Measurements from ENCODE around the gene MAP3K13.
"Not testable (repeated sequence)": the region's sequence is repeated elsewhere in the genome, so short reads cannot be mapped to it uniquely, and the experiment has no call there.

MAP3K13 gene

DNA sequence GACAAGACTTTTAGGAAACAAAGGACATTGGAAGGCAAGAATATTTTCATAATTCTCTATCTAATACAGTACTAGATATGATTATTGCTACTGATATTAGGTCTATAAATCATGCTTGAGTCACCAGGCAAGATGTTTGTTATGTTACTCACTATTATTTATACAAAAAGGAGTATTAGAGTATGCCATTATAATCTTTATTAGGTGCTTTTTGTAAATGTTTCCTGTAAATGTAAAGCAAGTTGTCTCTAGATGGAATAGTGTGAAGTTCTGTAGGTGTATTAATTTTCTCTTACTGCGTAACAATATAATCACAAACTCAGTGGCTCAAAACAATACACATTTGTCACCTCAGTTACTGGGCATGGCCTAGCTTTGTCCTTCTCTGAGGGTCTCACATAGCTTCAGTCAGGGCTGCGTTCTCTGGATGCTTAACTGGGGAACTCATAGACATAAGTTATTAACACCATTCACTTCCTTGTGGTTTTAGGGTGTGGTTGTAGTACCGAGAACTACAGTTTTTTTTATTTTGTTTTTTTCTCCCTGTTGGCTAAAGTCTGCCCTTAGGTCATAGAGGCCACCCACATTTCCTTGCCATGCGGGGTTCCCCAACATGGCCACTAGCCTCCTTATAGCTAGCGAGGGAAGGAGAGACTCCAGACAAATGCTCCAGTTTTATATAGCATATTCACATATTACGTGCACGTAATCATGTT lies 20.3 kb upstream of the MAP3K13 start:
- peak; percentile 34 for DNase-seq

DNA sequence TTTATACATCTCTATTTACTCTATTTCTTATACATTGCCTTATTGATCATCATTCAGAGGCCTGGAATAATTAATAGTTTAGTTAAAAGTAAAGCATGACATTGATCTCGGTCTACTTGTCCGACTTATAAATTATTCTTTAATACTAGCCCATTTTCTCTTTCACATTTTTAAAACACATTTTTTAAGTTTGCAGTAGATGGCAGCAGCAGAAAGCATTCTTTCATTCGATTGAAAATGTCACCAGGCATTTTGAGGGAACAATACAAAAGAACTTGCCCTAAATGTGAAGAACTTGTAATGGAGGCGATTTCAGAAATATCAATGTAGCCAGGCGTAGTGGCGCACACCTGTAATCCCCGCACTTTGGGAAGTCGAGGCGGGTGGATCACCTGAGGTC lies 15.5 kb upstream of the MAP3K13 start:
- DNase-seq: no peak

DNA sequence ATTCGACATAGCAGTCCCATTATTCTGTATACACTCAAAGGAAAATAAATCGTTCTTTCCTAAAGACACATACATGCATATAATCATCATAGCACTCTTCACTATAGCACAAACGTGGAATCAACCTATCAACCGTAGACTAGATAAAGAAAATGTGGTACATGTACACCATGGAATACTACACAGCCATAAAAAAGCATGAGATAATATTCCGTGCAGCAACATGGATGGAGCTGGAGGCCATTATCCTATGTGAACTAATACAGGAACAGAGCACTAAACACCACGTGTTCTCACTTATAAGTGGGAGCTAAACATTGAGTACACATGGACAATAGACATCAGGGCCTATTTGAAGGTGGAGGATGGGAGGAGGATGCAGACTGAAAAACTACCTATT lies 12.1 kb upstream of the MAP3K13 start:
- no peak for DNase-seq

DNA sequence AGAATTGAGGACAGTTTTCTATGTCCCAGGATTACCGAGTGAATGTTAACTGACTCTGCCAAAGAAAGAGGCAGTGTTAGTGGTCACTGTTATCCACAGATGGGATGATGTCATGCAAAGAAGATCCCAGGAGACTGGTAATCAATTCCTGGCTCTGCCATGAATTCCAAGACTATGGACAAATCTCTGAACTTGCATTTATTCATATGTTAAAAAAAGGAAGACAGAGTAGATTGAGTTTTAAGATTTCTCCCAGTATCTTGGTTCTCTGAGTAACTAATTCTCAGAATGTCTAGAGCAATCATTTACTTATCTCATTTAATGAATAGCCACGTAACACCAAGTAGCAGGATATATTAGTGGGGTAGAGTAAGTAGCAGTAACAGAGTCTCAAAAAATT lies 11.5 kb upstream of the MAP3K13 start:
- no peak for DNase-seq

DNA sequence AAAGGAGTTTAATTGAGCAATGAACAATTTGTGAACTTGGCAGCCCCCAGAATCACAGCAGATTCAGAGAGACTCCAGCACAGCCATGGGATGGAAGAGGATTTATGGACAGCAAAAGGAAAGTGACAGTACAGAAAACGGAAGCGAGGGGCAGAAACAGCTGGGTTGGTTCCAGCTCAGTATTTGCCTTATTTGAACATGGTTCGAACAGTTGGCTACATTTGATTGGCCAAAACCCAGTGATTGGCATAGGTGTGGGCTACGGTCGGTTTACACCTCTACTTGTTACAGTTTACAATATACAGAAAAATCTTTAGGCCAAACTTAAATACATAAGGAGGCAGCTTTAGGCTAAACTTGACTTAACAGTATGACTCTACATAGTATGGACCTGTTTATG lies 9.7 kb upstream of the MAP3K13 start:
- no peak for DNase-seq

DNA sequence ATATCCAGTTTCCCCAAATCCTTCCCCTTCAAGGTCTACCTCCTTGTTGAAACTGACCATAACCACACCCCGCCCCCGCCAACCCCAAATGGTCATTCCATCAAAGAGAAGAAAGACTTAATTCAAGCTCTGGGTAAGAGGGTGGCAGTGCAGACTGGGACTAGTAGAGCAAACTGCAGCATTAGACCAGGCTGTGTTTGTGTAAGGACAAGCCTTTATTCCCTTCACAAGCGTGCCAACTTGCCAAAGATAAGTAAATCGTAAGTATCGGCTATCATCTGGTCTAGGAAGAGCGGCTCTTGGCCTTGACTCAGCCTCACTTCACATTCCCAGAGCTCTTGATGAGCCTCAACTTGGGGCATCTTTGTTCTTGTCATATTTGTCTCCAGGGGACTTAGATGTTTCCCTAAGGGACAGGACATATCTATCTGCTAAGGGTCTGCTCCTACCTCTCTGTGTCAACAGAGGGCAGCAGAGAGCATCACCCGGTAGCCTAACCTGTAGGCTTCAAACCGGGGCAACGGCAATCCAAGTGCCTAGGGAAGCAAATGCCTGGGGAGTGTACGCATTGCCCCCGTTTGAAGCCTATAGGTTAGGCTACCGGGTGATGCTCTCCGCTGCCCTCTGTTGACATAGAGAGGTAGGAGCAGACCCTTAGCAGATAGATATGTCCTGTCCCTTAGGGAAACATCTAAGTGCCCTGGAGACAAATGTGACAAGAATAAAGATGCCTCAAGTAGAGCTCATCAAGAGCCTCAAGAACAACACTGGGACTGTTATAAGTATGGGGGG lies 8.9 kb upstream of the MAP3K13 start:
- peak; percentile 89 for DNase-seq

DNA sequence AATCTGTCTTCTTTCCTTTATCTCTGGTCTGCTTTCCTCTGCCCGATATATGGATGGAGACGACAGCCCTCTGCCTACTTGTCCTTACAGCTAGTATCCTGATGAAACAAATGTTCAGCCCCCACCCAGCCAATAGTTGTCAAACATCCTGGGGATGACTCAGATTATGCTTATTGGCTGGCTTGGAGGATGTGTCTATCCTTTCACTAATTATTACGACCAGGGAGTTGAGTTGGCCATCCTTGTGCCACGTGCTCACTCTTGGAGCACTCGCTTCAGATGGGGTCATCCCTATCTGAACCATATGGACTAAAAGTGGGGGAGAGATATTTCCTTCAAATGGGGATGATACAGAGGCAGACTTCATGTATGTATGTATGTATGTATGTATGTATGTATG lies 6.4 kb upstream of the MAP3K13 start:
- DNase-seq: no peak

DNA sequence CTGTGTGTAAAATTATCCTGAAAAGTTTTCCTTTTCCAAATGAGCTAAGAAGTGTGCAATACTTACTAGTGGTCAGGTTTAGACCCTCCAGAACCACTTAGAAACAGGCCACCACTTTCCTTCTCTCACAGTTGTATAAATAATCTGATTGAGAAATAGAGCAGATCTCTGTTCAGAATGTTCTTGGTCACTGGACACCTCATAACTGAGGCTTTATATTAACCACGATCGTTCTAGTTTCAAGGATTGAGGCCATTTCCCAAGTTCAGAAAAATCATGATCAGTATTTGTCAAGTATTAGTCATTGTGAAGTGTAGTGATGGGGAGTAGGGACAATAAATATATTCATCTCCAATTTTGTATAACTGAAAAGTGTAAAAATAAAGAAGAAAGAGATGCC lies 1.0 kb upstream of the MAP3K13 start:
- no peak for DNase-seq

DNA sequence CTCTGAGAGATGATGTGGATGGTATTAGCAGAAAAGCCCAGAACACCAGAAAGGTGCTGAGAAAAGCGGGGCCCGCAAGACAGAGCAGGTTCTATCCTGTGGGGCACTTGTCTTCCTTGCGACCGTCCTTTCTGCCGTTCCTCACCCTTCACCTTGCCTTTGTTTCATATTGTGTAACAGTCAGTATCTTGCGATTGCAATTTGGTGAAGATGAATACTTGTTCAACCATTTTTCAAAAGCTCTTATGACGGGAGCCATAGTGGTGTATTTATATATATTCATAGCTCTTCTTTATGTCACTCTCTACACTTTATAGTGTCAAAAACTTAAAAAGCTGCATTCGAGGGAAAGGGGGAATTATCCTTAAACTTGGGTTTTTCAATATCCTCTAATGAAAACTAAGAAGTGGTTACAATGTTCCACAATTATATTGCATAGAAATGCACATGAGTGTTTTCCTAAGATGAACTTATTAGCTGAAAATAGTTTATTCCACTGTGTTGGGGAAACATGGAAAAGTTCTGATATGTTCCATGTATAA lies 797 bp downstream of the MAP3K13 start:
- DNase-seq: no peak

DNA sequence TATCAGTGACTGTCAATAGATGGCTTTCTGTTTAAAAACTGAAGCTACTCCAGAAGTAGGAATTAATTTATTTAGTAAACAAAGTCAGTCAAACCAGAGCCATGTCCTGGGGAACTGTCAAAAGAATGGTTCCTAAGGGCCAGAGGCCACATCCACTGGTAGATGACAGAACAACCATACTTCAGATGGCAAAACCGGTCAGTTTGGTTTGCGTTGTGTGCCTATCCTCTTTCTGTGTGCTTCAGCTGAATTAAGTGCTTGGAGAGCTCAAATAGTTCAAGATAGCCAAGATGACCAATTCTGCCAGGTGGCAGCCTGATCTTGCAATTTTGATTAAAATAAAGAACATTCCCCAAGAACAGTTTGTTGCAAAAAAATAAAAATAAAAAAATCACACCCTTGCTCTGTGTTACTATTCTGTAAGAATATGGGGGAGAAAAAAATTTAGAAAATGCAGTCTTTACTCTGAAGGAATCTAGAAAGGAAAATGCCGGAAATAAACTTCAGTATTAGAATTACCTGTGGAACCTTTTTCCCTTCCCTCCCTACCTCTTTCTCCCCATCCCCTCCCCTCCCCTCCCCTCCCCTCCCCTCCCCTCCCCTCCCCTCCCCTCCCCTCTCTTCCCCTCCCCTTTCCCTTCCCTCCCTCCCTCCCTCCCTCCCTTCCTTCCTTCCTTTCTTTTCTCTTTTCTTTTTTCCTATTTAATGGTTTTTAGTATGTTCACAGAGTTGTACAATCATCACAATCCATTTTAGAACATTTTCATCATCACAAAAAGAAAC lies 2.5 kb downstream of the MAP3K13 start:
- DNase-seq: no peak

DNA sequence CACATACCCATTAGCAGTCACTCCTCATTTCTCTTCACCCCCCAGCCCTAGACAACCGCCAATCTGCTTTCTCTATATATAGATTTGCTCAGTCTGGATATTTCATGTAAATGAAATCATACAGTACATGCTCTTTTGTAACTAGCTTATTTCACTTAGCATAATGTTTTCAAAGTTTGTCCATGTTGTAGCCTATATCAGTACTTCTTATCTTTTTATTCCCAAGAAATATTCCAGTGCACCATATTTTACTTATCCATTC lies 3.1 kb downstream of the MAP3K13 start:
- DNase-seq: no peak

DNA sequence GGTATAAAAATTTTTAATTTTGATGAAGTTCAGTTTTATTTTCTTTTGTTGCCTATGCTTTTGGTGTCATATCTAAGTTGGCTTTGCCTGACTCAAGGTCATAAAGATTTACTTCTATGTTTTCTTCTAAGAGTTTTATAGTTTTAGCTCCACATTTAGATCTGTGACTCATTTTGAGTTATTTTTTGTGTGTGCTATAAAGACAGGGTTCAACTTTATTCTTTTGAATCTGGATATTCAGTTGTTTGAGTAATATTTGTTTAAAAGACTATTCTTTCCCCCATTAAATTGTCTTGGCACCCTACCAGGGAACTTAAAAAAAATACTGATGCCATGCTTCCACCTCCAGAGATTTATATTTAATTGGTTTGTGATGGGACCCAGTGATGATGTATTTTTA lies 4.0 kb downstream of the MAP3K13 start:
- DNase-seq: no peak

DNA sequence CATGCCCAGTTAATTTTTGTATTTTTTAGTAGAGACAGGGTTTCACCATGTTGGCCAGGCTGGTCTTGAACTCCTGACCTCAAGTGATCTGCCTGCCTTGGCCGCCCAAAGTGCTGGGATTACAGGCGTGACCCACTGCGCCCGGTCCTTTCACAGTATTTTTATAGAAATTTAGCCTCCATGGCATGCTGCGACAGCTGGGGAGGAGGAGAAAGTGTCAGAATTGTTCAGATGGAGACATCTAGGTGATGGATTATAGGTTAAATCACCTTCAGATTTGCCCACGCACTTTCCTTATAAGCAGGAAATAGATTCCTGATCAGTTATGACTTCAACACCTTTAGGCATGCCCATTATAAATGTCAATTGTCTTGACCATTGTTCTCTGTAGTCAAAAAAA lies 7.4 kb downstream of the MAP3K13 start:
- not testable (repeated sequence) for DNase-seq

DNA sequence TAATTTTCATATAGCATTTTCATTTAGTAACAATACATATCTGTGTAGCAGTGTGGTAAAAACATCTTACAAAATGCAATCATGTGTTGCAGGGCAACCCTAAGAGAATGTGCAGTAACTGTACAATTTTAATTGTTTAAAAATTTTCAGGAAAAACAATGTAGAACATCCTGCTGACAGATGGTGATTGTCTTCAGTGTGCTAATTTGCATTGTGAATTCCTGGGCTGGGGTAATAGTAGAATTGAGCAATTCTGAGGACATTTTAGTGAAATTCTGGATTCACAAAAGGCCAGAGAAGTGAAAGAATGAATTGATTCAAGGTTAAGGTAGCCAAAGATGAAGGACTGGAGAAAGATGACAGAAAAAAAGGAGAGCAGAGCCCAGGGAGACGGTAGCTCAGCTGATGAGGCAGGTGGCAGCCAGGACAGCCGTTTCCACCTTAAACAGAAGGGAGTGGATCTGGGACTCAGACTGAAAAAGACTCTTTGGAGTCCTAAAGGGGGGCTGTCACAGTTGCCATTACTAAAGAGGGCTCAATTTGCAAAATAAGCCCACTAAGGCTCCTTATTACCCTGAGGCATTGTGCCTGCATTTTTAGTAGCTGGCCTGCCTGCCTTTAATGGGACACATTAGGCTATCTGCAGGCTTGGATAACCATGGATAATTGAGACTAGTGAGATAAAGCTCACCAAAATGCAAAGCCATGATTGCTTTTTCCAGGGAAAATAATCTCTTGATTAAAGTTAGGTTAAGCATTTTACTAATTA lies 8.6 kb downstream of the MAP3K13 start:
- no peak for DNase-seq

DNA sequence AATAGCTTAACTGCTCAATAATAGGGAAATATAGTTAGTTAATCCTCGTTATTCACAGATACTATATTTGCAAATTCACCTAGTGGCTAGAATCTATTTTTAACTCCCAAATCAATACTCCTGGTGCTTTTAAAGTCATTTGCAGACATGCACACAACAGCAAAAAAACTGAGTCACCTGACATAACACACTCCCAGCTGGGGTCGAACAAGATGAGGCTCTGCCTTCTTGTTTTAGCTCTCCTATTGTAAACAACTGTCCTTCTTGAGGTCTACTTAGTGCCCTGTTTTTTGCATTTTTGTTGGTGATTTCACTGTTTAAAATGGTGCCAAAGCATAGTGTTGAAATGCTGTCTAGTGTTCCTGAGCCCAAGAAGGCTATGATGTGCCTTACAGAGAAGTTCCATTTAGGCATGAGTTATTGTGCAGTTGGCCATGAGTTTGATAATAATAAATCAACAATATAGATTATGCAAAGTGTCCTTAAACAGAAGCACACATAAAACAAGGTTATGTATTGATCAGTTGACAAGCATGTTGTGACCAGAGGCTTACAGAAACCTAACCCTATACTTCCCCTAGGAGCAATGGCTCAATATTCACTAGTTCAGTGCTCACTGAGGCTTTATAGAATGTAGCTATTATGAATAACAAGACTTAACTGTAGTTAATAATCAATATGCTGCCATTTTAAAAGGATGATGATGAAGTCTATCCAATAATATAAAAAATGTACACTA lies 18.6 kb downstream of the MAP3K13 start:
- no peak for DNase-seq

DNA sequence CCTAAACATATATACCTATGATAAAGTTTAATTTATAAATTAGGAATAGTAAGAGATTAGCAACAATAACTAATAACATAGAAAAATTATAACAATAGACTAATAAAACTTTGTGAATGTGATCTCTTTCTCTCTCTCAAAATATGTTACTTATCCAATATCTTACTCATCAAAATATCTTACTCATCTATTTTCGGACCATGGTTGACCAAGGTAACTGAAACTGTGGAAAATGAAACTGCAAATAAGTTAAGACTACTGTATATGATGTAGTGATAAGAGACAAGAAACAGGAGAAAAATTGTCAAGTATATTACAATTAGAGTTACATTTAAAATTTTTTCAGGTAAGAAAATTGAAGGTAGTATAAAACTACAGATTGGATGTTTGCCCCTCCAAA lies 19.2 kb downstream of the MAP3K13 start:
- no peak for DNase-seq

DNA sequence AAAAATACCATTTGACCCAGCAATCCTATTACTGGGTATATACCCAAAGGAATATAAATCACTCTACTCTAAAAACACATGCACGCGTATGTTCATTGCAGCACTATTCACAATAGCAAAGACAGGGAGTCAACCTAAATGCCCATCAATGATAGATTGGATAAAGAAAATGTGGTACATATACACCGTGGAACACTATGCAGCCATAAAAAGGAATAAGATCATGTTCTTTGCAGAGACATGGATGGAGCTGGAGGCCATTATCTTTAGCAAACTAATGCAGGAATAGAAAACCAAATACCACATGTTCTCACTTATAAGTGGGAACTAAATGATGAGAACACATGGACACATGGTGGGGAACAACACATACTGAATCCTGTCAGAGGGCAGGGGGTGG lies 23.6 kb downstream of the MAP3K13 start:
- not testable (repeated sequence) for DNase-seq

DNA sequence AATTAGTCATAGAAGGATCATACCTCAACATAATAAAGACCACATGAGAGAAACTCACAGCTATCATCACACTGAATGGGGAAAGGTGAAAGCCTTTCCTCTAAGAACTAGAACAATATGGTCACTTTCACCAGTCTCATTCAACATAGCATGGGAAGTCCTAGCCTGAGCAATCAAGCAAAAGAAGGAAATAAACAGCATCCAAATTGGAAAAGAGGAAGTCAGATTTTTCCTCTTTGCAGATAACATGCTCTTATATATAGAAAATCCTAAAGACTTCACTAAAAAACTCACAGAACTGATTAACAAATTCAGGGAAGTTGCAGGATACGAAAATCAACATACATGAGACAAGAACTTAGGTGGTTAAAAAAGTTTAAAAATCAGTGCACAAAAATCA lies 24.7 kb downstream of the MAP3K13 start:
- DNase-seq: no peak

DNA sequence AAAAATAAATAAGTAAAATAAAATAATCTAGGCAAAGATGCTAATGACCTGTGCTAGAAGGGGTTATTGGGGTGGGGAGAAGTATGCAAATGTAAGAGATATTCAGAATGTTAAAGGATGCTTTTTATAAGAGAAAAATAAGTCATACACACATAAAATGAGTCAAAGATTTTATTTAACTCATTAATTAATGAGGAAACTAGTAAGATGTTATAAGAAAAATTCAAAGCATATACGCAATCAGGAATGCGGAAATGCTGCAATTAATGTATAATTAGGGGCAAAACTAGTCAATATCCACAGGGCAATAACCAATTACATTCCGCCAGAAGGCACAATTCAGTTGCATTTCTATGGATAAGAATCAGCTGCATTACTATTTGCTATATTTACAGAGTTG lies 30.1 kb downstream of the MAP3K13 start:
- DNase-seq: no peak

DNA sequence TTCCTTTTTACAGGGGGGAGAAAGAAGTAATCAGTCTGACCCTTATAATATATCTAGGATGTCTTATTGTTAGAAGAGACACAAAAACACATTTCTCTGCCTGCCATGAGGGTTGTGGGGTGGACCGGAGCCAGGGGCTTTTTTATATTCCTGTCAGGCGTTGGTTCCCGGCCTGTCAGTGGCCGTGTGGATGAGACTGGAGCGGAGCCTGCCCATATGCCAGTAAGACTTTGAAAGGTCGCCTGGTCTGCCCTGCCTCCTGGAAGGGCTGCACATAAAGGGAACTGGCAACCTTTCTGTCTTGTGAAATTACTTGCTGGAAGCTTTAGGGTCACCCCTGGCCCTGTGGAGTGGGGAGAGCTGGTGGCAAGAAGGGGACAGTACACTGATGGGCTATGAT lies 34.7 kb downstream of the MAP3K13 start:
- DNase-seq: no peak

DNA sequence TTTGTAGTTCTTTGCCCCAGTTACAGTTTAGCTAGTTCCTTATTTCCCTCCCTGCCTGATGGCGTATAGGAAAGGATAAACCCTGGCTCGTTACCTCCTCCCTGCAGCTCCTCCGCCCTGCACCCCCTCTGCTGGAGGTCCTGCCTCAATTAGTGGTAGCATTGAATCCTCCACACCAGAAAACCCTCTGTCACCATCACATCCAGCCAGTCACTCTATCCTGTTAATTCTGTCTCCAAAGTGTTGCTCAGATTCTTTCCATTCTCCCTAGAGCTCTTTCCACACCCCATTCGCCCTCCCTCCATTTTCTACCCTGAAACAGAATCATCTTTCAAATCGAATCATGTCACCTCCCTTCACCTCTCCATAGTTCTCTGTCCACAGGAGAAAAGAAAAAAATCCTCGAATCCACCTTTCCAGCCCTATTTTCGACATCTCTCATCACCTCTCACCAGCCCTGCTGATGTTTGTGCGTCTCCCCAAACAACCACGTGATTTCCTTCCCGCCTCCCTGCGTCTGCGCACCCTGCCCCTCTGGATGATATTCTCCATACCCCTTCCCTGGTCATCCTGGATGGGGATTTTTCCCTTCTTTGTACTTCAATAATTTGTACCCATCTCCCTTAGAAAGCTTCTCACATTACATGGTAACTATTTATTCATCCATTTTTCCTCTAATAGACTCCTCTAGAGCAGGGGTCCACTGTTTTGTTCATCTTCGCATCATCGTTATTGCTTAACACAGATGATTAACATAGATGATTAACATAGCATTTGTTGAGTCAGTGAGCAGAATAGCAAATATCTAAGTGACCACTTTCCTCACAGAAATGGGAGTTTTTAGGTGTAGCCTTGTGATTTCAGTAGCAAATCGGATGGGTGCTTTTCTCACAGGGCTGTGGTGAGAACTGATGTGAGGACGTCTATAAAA lies 37.1 kb downstream of the MAP3K13 start:
- DNase-seq: no peak
